HEK293T (cell line): Measurements from ENCODE around the gene PCDHGA12.
"Not testable (repeated sequence)": the region's sequence is repeated elsewhere in the genome, so short reads cannot be mapped to it uniquely, and the experiment has no call there.

ENCODE experiments used
- CTCF ChIA-PET: fragments of 350-600 bp; formaldehyde crosslinking; extraction: SDS; loops from one replicate; lab custom pipeline; 2021; ENCODE audit warnings: antibody characterized with exemption, inconsistent platforms; lab: Yijun Ruan, JAX
- POLR2A ChIA-PET: fragments of 350-600 bp; formaldehyde crosslinking; extraction: SDS; loops from one replicate; lab custom pipeline; 2020; ENCODE audit warnings: antibody characterized with exemption, inconsistent platforms; lab: Yijun Ruan, JAX
- DNase-seq: peaks from one replicate; pipeline ENCODE4 v3.0.0; 2012; ENCODE audit warnings: mixed read lengths; ENCODE audit errors: extremely low spot score
- ARNT ChIP-seq: fragments of 450-650 bp; IDR thresholded peaks from 2 replicates; pipeline ENCODE4 v1.6.1; 2017; ENCODE audit warnings: mild to moderate bottlenecking
- BHLHE40 ChIP-seq: fragments of 450-650 bp; IDR thresholded peaks from 2 replicates; pipeline ENCODE4 v1.6.1; 2016; ENCODE audit warnings: mild to moderate bottlenecking, moderate library complexity, borderline replicate concordance
- CTBP1 ChIP-seq: fragments of 450-650 bp; IDR thresholded peaks from 2 replicates; pipeline ENCODE4 v1.6.1; 2016; ENCODE audit warnings: borderline replicate concordance
- ELF4 ChIP-seq: fragments of 450-650 bp; IDR thresholded peaks from 2 replicates; pipeline ENCODE4 v1.6.1; 2017; ENCODE audit warnings: antibody characterized with exemption
- FOXA1 ChIP-seq: fragments of 450-650 bp; IDR thresholded peaks from 2 replicates; pipeline ENCODE4 v1.6.1; 2016; ENCODE audit warnings: mild to moderate bottlenecking
- FOXK2 ChIP-seq: fragments of 450-650 bp; IDR thresholded peaks from 2 replicates; pipeline ENCODE4 v1.6.1; 2016; ENCODE audit warnings: mild to moderate bottlenecking
- FOXM1 ChIP-seq: fragments of 450-650 bp; IDR thresholded peaks from 2 replicates; pipeline ENCODE4 v1.6.1; 2017; ENCODE audit warnings: mild to moderate bottlenecking, borderline replicate concordance
- HDGF ChIP-seq: fragments of 450-650 bp; IDR thresholded peaks from 2 replicates; pipeline ENCODE4 v1.6.1; 2017; ENCODE audit warnings: antibody characterized with exemption, borderline replicate concordance
- L3MBTL2 ChIP-seq: fragments of 450-650 bp; conservative IDR thresholded peaks from 2 replicates; pipeline ENCODE4 v1.6.1; 2016; ENCODE audit warnings: mild to moderate bottlenecking
- LEF1 ChIP-seq: fragments of 450-650 bp; IDR thresholded peaks from 2 replicates; pipeline ENCODE4 v1.6.1; 2017; ENCODE audit warnings: mild to moderate bottlenecking, borderline replicate concordance
- PKNOX1 ChIP-seq: fragments of 450-650 bp; IDR thresholded peaks from 2 replicates; pipeline ENCODE4 v1.6.1; 2016
- SP1 ChIP-seq: fragments of 450-650 bp; IDR thresholded peaks from 2 replicates; pipeline ENCODE4 v1.6.1; 2017
- SUZ12 ChIP-seq: fragments of 450-650 bp; IDR thresholded peaks from 2 replicates; pipeline ENCODE4 v1.6.1; 2016; ENCODE audit warnings: mild to moderate bottlenecking
- TARDBP ChIP-seq: fragments of 450-650 bp; IDR thresholded peaks from 2 replicates; pipeline ENCODE4 v1.6.1; 2016
- ZNF384 ChIP-seq: fragments of 450-650 bp; IDR thresholded peaks from 2 replicates; pipeline ENCODE4 v1.6.1; 2016

PCDHGA12 gene

DNA sequence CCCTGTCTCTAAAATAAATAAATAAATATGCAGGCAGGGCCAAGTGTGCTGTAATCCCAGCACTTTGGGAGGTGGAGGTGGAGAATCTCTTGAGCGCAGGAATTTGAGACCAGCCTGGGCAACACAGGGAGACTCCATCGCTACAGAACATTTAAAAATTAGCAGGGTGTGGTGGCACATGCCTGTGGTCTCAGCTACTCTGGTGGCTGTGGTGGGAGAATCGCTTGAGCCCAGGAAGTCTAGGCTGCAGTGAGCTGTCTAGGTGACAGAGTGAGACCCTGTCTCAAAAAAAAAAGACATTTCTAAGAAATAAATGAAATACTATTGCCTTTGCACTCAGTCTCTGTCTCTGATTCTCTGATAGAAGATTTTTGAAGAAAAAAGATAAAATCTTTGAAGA is 18.7 kb upstream of the PCDHGA12 start:
- ChIA-PET POLR2A (no interaction called here), CTCF (interaction anchor here (0.7 kb wide), 1 partner anchor 104 kb away, joined by 8 read pairs; no protein-coding TSS in a partner anchor)
- TF ChIP-seq BHLHE40 (no peak), TARDBP (no peak), SUZ12 (no peak), FOXK2 (no peak), FOXA1 (no peak), ARNT (no peak), SP1 (no peak), L3MBTL2 (no peak), FOXM1 (no peak), ZNF384 (no peak), CTBP1 (no peak), PKNOX1 (no peak), LEF1 (no peak), HDGF (no peak)
- no peak for DNase-seq

DNA sequence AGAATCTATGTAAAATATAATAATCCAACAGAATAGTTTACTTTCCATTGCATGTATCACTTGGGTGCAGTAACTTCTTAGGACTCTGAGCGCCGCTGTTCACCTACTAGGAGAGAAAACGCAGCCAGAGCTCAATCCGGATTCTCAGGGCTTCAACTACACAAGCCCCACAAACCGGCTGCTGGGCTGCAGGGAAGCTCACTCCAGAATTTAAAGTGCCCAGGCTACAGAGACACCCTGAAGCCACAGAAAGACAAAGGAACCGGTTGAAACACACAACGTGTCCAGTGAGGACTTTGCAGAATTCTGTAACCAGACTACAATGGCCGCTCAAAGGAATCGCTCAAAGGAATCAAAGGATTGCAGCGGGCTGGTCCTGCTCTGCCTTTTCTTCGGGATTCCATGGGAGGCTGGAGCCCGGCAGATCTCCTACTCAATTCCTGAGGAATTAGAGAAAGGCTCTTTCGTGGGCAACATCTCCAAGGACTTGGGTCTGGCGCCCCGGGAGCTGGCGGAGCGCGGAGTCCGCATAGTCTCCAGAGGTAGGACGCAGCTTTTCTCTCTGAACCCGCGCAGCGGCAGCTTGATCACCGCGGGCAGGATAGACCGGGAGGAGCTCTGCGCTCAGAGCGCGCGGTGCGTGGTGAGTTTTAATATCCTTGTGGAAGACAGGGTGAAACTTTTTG is 17.3 kb upstream of the PCDHGA12 start, which contains the start of gene PCDHGA10:
Gene PCDHGA10 (plus strand): TSS at position 134 of the 686 bp plus-strand sequence. CDS start 189 bp downstream, at position 323.
- ChIA-PET CTCF (interaction anchor here (0.7 to 1.7 kb wide), 5 partner anchors 8 to 424 kb away, joined by 3 to 11 read pairs (median 5); partner anchors contain the start of genes PCDHGA11 and TAF7), POLR2A (no interaction called here)
- TF ChIP-seq CTBP1 (no peak), TARDBP (no peak), HDGF (no peak), LEF1 (no peak), L3MBTL2 (no peak), FOXM1 (no peak), SUZ12 (no peak), FOXA1 (no peak), ELF4 (no peak)
- DNase-seq = peak; percentile 45

DNA sequence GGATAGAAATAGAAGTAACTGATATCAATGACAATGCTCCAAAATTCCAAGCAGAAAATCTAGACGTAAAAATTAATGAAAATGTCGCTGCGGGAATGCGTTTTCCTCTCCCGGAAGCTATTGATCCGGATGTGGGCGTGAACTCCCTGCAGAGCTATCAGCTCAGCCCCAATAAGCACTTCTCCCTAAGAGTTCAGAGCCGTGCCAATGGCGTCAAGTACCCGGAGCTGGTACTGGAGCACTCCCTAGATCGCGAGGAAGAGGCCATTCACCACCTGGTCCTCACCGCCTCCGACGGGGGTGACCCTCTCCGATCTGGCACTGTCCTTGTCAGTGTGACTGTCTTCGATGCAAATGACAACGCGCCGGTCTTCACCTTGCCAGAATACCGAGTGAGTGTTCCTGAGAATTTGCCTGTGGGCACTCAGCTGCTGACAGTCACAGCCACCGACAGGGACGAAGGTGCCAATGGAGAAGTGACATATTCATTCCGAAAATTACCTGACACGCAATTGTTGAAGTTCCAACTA is 16.7 kb upstream of the PCDHGA12 start:
- POLR2A ChIA-PET = no interaction called here
- CTCF ChIA-PET = interaction anchor here (1.7 kb wide), 2 partner anchors 7 to 150 kb away, joined by 8 to 11 read pairs; partner anchors contain the start of gene PCDHGA11
- no peak for DNase-seq
- TF ChIP-seq L3MBTL2 (no peak), PKNOX1 (no peak), FOXK2 (no peak), BHLHE40 (no peak), ARNT (no peak), ELF4 (no peak), TARDBP (no peak), LEF1 (no peak)

GRCh38 chr5:141414548-141415274 is 15.6 kb upstream of the PCDHGA12 start:
- DNase-seq, POLR2A ChIA-PET, CTCF ChIA-PET: not testable (repeated sequence)

- DNase-seq, POLR2A ChIA-PET, CTCF ChIA-PET: not testable (repeated sequence)
Observed at GRCh38 chr5:141415275-141415618, 15.1 kb upstream of the PCDHGA12 start.

GRCh38 chr5:141417494-141418172 is 12.7 kb upstream of the PCDHGA12 start, which contains the start of gene PCDHGB7:
PCDHGB7 (plus strand) TSS chr5:141417677; CDS start chr5:141417860, 183 bp downstream.
- DNase-seq = peak; percentile 53
- POLR2A ChIA-PET = not testable (repeated sequence)
- CTCF ChIA-PET = interaction anchor here (0.6 to 1.1 kb wide), 7 partner anchors 11 to 221 kb away, joined by 3 to 4 read pairs (median 3); partner anchors contain the start of genes PCDHB14 and PCDHGC3

DNA sequence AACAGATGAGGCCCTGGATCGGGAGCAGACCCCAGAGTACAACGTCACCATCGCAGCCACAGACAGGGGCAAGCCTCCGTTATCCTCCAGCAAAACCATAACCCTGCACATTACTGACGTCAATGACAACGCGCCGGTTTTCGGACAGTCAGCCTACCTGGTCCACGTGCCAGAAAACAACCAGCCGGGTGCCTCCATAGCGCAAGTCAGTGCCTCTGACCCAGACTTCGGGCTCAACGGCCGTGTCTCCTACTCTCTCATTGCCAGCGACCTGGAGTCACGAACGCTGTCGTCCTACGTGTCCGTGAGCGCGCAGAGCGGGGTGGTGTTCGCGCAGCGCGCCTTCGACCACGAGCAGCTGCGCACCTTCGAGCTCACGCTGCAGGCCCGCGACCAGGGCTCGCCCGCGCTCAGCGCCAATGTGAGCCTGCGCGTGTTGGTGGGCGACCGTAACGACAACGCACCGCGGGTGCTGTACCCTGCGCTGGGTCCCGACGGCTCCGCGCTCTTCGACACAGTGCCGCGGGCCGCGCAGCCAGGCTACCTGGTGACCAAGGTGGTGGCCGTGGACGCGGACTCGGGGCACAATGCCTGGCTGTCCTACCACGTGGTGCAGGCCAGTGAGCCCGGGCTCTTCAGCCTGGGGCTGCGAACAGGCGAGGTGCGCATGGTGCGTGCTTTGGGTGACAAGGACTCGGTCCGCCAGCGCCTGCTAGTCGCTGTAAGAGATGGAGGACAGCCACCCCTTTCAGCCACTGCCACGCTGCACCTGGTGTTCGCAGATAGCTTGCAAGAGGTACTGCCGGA is 11.0 kb upstream of the PCDHGA12 start:
- TF ChIP-seq FOXM1 (no peak), TARDBP (no peak), FOXA1 (no peak)
- ChIA-PET POLR2A (no interaction called here), CTCF (no interaction called here)
- no peak for DNase-seq
